ENCODE data around the gene BORCS8.
"Not testable (repeated sequence)": the region's sequence is repeated elsewhere in the genome, so short reads cannot be mapped to it uniquely, and the experiment has no call there.

BORCS8 gene

DNA sequence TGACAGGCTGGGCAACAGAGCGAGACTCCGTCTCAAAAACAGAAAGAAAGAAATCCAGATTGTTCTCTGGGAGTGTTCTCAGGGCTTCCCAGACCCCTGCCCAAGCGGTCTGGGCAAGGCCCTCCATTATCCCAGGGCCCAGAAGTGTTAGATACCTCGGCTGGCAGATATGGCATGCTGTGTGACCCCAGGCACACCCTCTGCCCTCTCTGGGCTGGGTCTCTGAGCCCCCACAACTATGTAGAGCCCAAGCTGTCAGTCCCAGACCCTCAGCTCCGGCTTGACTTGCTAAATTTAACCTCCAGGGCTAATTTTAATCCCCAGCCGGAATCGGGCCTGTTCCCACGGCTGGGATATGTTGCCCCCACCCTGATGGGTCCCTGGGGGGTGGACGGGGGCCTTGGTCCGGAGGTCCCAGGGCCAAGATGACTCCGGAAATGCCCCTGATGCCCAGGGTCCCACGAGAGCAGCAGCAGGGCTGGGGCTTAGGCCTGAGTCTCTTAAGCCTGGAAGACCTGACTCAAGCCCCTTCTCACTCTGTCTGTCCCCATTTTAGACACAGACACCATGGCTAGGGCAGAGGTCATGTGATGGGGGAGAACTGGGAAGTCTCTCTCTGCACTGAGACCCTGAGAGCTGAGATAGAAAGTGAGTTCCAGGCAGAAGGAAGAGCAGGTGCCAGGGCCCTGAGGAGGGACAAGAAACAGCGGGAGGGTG, 39.1 kb downstream of the BORCS8 start:
- Histone ChIP-seq H4K20me1 (ENCODE audit: insufficient read depth, low read length, poor library complexity, severe bottlenecking) (no peaks in the 10 kb centered on the region), H3K4me3 (ENCODE audit: low read length, poor library complexity, severe bottlenecking) (no peak overlapping the region), H3K9me3 (ENCODE audit: insufficient read depth, low read depth, low read length) (no peaks in the 10 kb centered on the region), H2AFZ (ENCODE audit: low read length) (no peak overlapping the region), H3F3A (ENCODE audit: low read depth) (no peaks in the 10 kb centered on the region), H3K4me2 (ENCODE audit: low read depth, low read length, poor library complexity, severe bottlenecking) (no peak overlapping the region), H3K9ac (ENCODE audit: low read depth, low read length, poor library complexity, severe bottlenecking) (no peak overlapping the region), H3K36me3 (ENCODE audit: insufficient read depth, low read length) (no peaks in the 10 kb centered on the region), H3K4me1 (ENCODE audit: insufficient read depth, low read length, poor library complexity, severe bottlenecking) (no peaks in the 10 kb centered on the region), H3K79me2 (ENCODE audit: insufficient read depth, low read length) (no peaks in the 10 kb centered on the region), H3K27me3 (ENCODE audit: insufficient read depth, low read length, poor library complexity, severe bottlenecking) (no peaks in the 10 kb centered on the region), H3K9me2 (replicated peaks; ENCODE audit: low read depth, low read length) (no peaks in the 10 kb centered on the region)
- no peak for TF ChIP-seq EZH2phosphoT487 (IDR thresholded peaks at IDR 0.05; ENCODE audit: borderline replicate concordance)
- TF ChIP-seq, protein P1, sequence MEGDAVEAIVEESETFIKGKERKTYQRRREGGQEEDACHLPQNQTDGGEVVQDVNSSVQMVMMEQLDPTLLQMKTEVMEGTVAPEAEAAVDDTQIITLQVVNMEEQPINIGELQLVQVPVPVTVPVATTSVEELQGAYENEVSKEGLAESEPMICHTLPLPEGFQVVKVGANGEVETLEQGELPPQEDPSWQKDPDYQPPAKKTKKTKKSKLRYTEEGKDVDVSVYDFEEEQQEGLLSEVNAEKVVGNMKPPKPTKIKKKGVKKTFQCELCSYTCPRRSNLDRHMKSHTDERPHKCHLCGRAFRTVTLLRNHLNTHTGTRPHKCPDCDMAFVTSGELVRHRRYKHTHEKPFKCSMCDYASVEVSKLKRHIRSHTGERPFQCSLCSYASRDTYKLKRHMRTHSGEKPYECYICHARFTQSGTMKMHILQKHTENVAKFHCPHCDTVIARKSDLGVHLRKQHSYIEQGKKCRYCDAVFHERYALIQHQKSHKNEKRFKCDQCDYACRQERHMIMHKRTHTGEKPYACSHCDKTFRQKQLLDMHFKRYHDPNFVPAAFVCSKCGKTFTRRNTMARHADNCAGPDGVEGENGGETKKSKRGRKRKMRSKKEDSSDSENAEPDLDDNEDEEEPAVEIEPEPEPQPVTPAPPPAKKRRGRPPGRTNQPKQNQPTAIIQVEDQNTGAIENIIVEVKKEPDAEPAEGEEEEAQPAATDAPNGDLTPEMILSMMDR (conservative IDR thresholded peaks at IDR 0.05; ENCODE audit: low read length) = no peak

DNA sequence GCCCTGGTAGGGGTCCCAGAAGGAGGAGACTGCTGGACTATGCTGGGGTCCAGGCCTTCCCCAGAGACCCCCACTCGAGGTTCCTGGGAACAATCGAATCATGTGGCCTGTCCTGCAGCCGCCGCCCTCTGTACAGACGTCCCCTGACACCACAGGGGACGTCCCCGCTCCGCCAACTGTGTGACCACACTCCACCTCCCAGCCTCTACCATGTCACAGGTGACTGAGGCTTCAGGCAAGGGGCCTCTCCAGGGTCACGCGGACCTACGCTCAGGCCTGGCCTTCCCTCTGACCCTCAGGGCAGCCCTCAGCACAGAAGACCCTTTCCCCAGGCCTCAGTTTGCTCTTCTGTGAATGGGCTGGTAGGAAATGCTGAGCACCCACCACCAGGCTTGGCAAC, 40.5 kb downstream of the BORCS8 start:
- Histone ChIP-seq H3K9me2 (replicated peaks; ENCODE audit: low read depth, low read length) (no peaks in the 10 kb centered on the region), H3K36me3 (ENCODE audit: insufficient read depth, low read length) (no peaks in the 10 kb centered on the region), H3K4me1 (ENCODE audit: insufficient read depth, low read length, poor library complexity, severe bottlenecking) (no peaks in the 10 kb centered on the region), H3F3A (ENCODE audit: low read depth) (no peaks in the 10 kb centered on the region), H3K4me3 (ENCODE audit: low read length, poor library complexity, severe bottlenecking) (no peak overlapping the region), H3K9ac (ENCODE audit: low read depth, low read length, poor library complexity, severe bottlenecking) (no peak overlapping the region), H3K4me2 (ENCODE audit: low read depth, low read length, poor library complexity, severe bottlenecking) (no peak overlapping the region), H2AFZ (ENCODE audit: low read length) (no peak overlapping the region), H3K27me3 (ENCODE audit: insufficient read depth, low read length, poor library complexity, severe bottlenecking) (no peaks in the 10 kb centered on the region), H4K20me1 (ENCODE audit: insufficient read depth, low read length, poor library complexity, severe bottlenecking) (no peaks in the 10 kb centered on the region), H3K79me2 (ENCODE audit: insufficient read depth, low read length) (no peaks in the 10 kb centered on the region), H3K9me3 (ENCODE audit: insufficient read depth, low read depth, low read length) (no peaks in the 10 kb centered on the region)
- TF ChIP-seq EZH2phosphoT487 (IDR thresholded peaks at IDR 0.05; ENCODE audit: borderline replicate concordance) = no peak
- TF ChIP-seq, protein P1 (conservative IDR thresholded peaks at IDR 0.05; ENCODE audit: low read length) = no peak

DNA sequence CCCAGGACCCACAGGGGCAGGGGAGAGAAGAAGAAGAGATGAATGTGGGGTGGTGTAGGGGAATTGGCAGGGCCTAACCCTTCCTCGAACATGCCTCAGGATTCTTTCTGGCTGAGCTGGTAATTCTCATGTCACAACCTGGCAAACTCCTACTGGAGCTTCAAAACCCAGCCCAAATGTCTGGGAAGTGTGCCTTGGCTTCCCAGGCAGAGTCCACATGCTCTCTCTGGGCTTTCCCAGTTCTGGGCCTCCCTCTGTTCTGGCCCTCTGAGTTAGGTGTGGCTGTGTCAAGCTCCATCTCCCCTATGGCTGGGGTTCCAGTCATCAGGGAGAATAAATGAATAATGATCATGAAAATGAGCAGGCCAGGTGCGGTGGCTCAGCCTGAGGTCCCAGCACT, 42.5 kb downstream of the BORCS8 start:
- Histone ChIP-seq H4K20me1 (ENCODE audit: insufficient read depth, low read length, poor library complexity, severe bottlenecking) (no peaks in the 10 kb centered on the region), H3K79me2 (ENCODE audit: insufficient read depth, low read length) (no peaks in the 10 kb centered on the region), H3K9ac (ENCODE audit: low read depth, low read length, poor library complexity, severe bottlenecking) (no peak overlapping the region), H3K27me3 (ENCODE audit: insufficient read depth, low read length, poor library complexity, severe bottlenecking) (no peaks in the 10 kb centered on the region), H3K9me2 (replicated peaks; ENCODE audit: low read depth, low read length) (no peaks in the 10 kb centered on the region), H2AFZ (ENCODE audit: low read length) (no peak overlapping the region), H3F3A (ENCODE audit: low read depth) (no peaks in the 10 kb centered on the region), H3K9me3 (ENCODE audit: insufficient read depth, low read depth, low read length) (no peaks in the 10 kb centered on the region), H3K4me3 (ENCODE audit: low read length, poor library complexity, severe bottlenecking) (no peak overlapping the region), H3K4me1 (ENCODE audit: insufficient read depth, low read length, poor library complexity, severe bottlenecking) (no peaks in the 10 kb centered on the region), H3K36me3 (ENCODE audit: insufficient read depth, low read length) (no peaks in the 10 kb centered on the region), H3K4me2 (ENCODE audit: low read depth, low read length, poor library complexity, severe bottlenecking) (no peak overlapping the region)
- TF ChIP-seq, protein P1 (conservative IDR thresholded peaks at IDR 0.05; ENCODE audit: low read length) = no peak
- no peak for TF ChIP-seq EZH2phosphoT487 (IDR thresholded peaks at IDR 0.05; ENCODE audit: borderline replicate concordance)

- H3K9me2 ChIP-seq (replicated peaks; ENCODE audit: low read depth, low read length); H3K79me2 ChIP-seq (ENCODE audit: insufficient read depth, low read length); H4K20me1 ChIP-seq (ENCODE audit: insufficient read depth, low read length, poor library complexity, severe bottlenecking); H3K4me3 ChIP-seq (ENCODE audit: low read length, poor library complexity, severe bottlenecking); H2AFZ ChIP-seq (ENCODE audit: low read length); H3K4me1 ChIP-seq (ENCODE audit: insufficient read depth, low read length, poor library complexity, severe bottlenecking); H3K9ac ChIP-seq (ENCODE audit: low read depth, low read length, poor library complexity, severe bottlenecking); H3F3A ChIP-seq (ENCODE audit: low read depth); H3K27me3 ChIP-seq (ENCODE audit: insufficient read depth, low read length, poor library complexity, severe bottlenecking); H3K9me3 ChIP-seq (ENCODE audit: insufficient read depth, low read depth, low read length); H3K36me3 ChIP-seq (ENCODE audit: insufficient read depth, low read length); H3K4me2 ChIP-seq (ENCODE audit: low read depth, low read length, poor library complexity, severe bottlenecking): not testable (repeated sequence)
Measured at GRCh38 chr19:19148504-19148903, 43.4 kb downstream of the BORCS8 start.
